SJSA1 (cell line): ENCODE data around the gene GIGYF2. TPM values are rescaled to one million over a fixed set of nuclear protein-coding genes. Genes with fewer than 3 reads are reported as not detected.
"Not testable (repeated sequence)": the region's sequence is repeated elsewhere in the genome, so short reads cannot be mapped to it uniquely, and the experiment has no call there.

Experiments
- DNase-seq, 2 experiments: peaks; one replicate each; pipeline ENCODE4 v3.0.0-alpha.2; 2015 to 2020; ENCODE audit warnings: low spot score in 2 of 2, low read depth in 1 of 2
- H3K27ac ChIP-seq: fragments of 250-450 bp; sonication (Bioruptor Pico); 2 replicates; pipeline ENCODE4 v1.5.1; 2020; ENCODE audit warnings: mild to moderate bottlenecking, moderate library complexity
- H3K27me3 ChIP-seq: fragments of 250-450 bp; sonication (Bioruptor Pico); replicated peaks from 2 replicates; pipeline ENCODE4 v1.5.1; 2020; ENCODE audit warnings: mild to moderate bottlenecking, moderate library complexity
- H3K36me3 ChIP-seq: fragments of 250-450 bp; sonication (Bioruptor Pico); 2 replicates; pipeline ENCODE4 v1.5.1; 2020; ENCODE audit warnings: mild to moderate bottlenecking
- H3K4me1 ChIP-seq: fragments of 250-450 bp; sonication (Bioruptor Pico); replicated peaks from 2 replicates; pipeline ENCODE4 v1.6.1; 2021; ENCODE audit warnings: mild to moderate bottlenecking
- H3K4me3 ChIP-seq: fragments of 250-450 bp; sonication (Bioruptor Pico); 2 replicates; pipeline ENCODE4 v1.5.1; 2020; ENCODE audit warnings: mild to moderate bottlenecking
- H3K9me3 ChIP-seq: fragments of 250-450 bp; sonication (Bioruptor Pico); replicated peaks from 2 replicates; pipeline ENCODE4 v1.5.1; 2020; ENCODE audit warnings: mild to moderate bottlenecking
- total RNA-seq: library from RNA; depleted of rRNA; stranded (reverse); fragments of >200 nt; shearing (Covaris generic); gene quantifications from 2 replicates; pipeline ENCODE4 v1.2.3, GENCODE V29; 2014

The GIGYF2 gene
- total RNA-seq, 1 experiment from 2014 or later = 51.0 TPM

- peaks cover 39% of the 10 kb centered on the region for H3K36me3 ChIP-seq
Measured at GRCh38 chr2:232700154-232700553, 3.0 kb downstream of the GIGYF2 start.

GRCh38 chr2:232707076-232707475 is 9.9 kb downstream of the GIGYF2 start:
- Histone ChIP-seq H3K27me3 (no peaks in the 10 kb centered on the region), H3K4me1 (no peaks in the 10 kb centered on the region), H3K4me3 (no peak overlapping the region), H3K36me3 (peaks cover 55% of the 10 kb centered on the region), H3K9me3 (no peaks in the 10 kb centered on the region), H3K27ac (no peak overlapping the region)
- no peak for DNase-seq

More at GRCh38 chr2:232700154-232700553, 3.0 kb downstream of the GIGYF2 start:
- peaks cover 16% of the 10 kb centered on the region for H3K4me1 ChIP-seq
- no peaks in the 10 kb centered on the region for H3K27me3 ChIP-seq
- DNase-seq = no peak
- no peaks in the 10 kb centered on the region for H3K9me3 ChIP-seq
- H3K4me3 ChIP-seq = no peak overlapping the region
- no peak overlapping the region for H3K27ac ChIP-seq

- Histone ChIP-seq H3K27me3 (no peaks in the 10 kb centered on the region), H3K4me3 (no peak overlapping the region), H3K36me3 (peaks cover 27% of the 10 kb centered on the region), H3K9me3 (no peaks in the 10 kb centered on the region), H3K27ac (no peak overlapping the region), H3K4me1 (no peaks in the 10 kb centered on the region)
- no peak for DNase-seq
Measured at GRCh38 chr2:232713505-232713904, 16.4 kb downstream of the GIGYF2 start.

DNA sequence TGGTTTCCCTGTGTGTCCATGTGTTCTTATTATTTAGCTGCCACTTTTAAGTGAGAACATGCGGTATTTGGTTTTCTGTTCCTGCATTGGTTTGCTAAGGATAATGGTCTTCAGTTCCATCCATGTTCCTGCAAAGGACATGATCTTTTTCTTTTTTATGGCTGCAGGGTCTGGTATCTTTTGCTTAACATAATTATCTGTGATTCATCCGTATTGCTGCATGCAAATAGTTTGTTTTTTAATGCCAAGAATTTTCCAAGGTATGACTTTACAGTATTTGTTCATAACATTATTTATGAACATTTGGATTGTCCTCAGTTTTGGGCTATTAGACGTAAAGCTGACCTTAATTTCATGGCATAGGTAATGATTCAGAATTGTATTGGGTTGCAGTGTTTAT is 17.8 kb downstream of the GIGYF2 start:
- peaks cover 26% of the 10 kb centered on the region for H3K36me3 ChIP-seq
- H3K9me3 ChIP-seq = no peaks in the 10 kb centered on the region
- H3K4me3 ChIP-seq = no peak overlapping the region
- H3K27ac ChIP-seq = no peak overlapping the region
- no peaks in the 10 kb centered on the region for H3K4me1 ChIP-seq
- H3K27me3 ChIP-seq = no peaks in the 10 kb centered on the region
- no peak for DNase-seq

DNA sequence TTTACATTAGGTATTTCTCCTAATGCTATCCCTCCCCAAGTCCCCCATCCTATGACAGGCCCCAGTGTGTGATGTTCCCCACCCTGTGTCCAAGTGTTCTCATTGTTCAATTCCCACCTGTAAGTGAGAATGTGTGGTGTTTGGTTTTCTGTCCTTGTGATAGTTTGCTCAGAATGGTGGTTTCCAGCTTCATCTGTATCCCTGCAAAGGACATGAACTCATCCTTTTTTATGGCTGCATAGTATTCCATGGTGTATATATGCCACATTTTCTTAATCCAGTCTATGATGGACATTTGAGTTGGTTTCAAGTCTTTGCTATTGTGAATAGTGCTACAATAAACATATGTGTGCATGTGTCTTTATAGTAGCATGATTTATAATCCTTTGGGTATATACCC is 22.9 kb downstream of the GIGYF2 start:
- peaks cover 40% of the 10 kb centered on the region for H3K36me3 ChIP-seq

GRCh38 chr2:232721261-232721660 is 24.1 kb downstream of the GIGYF2 start:
- DNase-seq = no peak
- Histone ChIP-seq H3K9me3 (no peaks in the 10 kb centered on the region), H3K36me3 (peaks cover 48% of the 10 kb centered on the region), H3K27ac (no peak overlapping the region), H3K4me1 (no peaks in the 10 kb centered on the region), H3K27me3 (no peaks in the 10 kb centered on the region), H3K4me3 (no peak overlapping the region)

More for the DNA sequence above, 22.9 kb downstream of the GIGYF2 start:
- not testable (repeated sequence) for DNase-seq, H3K4me3 ChIP-seq, H3K9me3 ChIP-seq, H3K27ac ChIP-seq, H3K27me3 ChIP-seq, H3K4me1 ChIP-seq

- peaks cover 49% of the 10 kb centered on the region for H3K36me3 ChIP-seq
- no peak for DNase-seq
- H3K9me3 ChIP-seq = no peaks in the 10 kb centered on the region
- H3K4me3 ChIP-seq = no peak overlapping the region
- no peaks in the 10 kb centered on the region for H3K27me3 ChIP-seq
- no peak overlapping the region for H3K27ac ChIP-seq
- no peaks in the 10 kb centered on the region for H3K4me1 ChIP-seq
Measured at GRCh38 chr2:232721882-232722281, 24.8 kb downstream of the GIGYF2 start.

DNA sequence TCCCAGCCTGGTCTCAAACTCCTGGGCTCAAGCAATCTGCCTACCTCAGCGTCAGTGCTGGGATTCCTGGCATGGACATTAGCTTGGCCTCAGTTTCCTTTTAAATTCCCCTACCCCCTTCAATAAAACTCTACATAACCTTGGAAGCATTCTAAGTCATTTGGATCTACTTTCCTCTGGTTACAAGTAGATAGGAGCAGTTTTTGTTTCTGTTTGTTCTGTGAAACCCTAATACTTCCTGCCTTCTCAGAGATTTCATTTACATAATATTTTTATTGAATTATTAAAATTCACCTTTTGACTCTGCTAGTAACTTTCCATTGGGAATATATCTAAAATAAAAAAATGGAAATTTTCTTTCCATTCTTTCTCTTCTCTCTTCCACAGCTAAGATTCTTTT is 25.9 kb downstream of the GIGYF2 start:
- Histone ChIP-seq H3K4me3 (no peak overlapping the region), H3K27me3 (no peaks in the 10 kb centered on the region), H3K9me3 (no peaks in the 10 kb centered on the region), H3K4me1 (no peaks in the 10 kb centered on the region), H3K27ac (no peak overlapping the region), H3K36me3 (peaks cover 52% of the 10 kb centered on the region)
- no peak for DNase-seq

- no peak overlapping the region for H3K4me3 ChIP-seq
- no peak for DNase-seq
- H3K27ac ChIP-seq = no peak overlapping the region
- H3K4me1 ChIP-seq = no peaks in the 10 kb centered on the region
- H3K27me3 ChIP-seq = no peaks in the 10 kb centered on the region
- H3K9me3 ChIP-seq = no peaks in the 10 kb centered on the region
- H3K36me3 ChIP-seq = peaks cover 48% of the 10 kb centered on the region
Measured at GRCh38 chr2:232728785-232729184, 31.7 kb downstream of the GIGYF2 start.

DNA sequence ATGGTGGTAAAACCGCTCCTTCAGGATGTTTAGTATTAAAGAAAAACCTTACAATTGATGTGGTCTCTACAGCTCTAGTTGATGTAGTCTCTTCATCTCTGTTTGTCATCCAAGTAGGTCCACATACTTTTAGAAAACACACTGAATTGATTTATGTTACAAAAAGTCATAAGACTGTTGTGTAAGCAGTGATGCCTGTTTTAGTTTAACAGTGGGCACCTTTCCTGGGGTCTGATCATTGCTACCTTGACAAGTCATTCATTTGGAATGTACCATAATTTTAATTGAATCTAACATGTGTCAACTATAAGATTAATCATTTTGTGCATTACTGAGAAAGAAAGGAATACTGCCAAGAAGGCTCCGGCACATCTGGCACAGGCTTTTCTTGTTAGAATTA is 34.3 kb downstream of the GIGYF2 start:
- Histone ChIP-seq H3K4me3 (no peak overlapping the region), H3K27ac (no peak overlapping the region), H3K4me1 (no peaks in the 10 kb centered on the region), H3K27me3 (no peaks in the 10 kb centered on the region), H3K36me3 (peaks cover 41% of the 10 kb centered on the region), H3K9me3 (no peaks in the 10 kb centered on the region)
- no peak for DNase-seq

GRCh38 chr2:232741294-232741693 is 44.2 kb downstream of the GIGYF2 start:
- peaks cover 26% of the 10 kb centered on the region for H3K36me3 ChIP-seq

GRCh38 chr2:232741972-232742371 is 44.8 kb downstream of the GIGYF2 start:
- peaks cover 23% of the 10 kb centered on the region for H3K36me3 ChIP-seq
- DNase-seq = no peak
- H3K4me1 ChIP-seq = no peaks in the 10 kb centered on the region
- no peak overlapping the region for H3K4me3 ChIP-seq
- no peaks in the 10 kb centered on the region for H3K9me3 ChIP-seq
- no peaks in the 10 kb centered on the region for H3K27me3 ChIP-seq
- H3K27ac ChIP-seq = no peak overlapping the region

More at GRCh38 chr2:232741294-232741693, 44.2 kb downstream of the GIGYF2 start:
- H3K27ac ChIP-seq = no peak overlapping the region
- no peaks in the 10 kb centered on the region for H3K27me3 ChIP-seq
- H3K4me1 ChIP-seq = no peaks in the 10 kb centered on the region
- no peaks in the 10 kb centered on the region for H3K9me3 ChIP-seq
- H3K4me3 ChIP-seq = no peak overlapping the region
- DNase-seq = no peak

GRCh38 chr2:232744963-232745362 is 47.8 kb downstream of the GIGYF2 start:
- H3K9me3 ChIP-seq = no peaks in the 10 kb centered on the region
- no peaks in the 10 kb centered on the region for H3K4me1 ChIP-seq
- DNase-seq = no peak
- no peaks in the 10 kb centered on the region for H3K27me3 ChIP-seq
- H3K27ac ChIP-seq = no peak overlapping the region
- H3K4me3 ChIP-seq = no peak overlapping the region
- H3K36me3 ChIP-seq = peaks cover 33% of the 10 kb centered on the region

DNA sequence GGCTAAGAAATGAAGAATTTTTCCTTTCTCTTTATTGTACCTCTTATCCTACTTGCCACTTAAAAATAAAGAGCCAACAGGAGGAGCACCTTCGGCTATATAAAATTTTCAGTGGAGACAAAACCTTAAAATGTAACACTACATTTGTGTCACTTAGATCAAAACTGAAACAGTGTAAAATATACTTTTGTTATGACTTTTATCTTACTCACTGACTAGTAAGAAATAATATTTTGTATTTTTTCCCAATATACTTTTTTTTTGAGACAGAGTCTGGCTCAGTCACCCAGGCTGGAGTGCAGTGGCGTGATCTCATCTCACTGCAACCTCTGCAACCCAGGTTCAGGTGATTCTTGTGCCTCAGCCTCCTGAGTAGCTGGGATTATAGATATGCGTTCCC is 50.9 kb downstream of the GIGYF2 start:
- no peak overlapping the region for H3K4me3 ChIP-seq
- H3K4me1 ChIP-seq = no peaks in the 10 kb centered on the region
- no peak for DNase-seq
- no peak overlapping the region for H3K27ac ChIP-seq
- no peaks in the 10 kb centered on the region for H3K9me3 ChIP-seq
- H3K27me3 ChIP-seq = no peaks in the 10 kb centered on the region
- peaks cover 57% of the 10 kb centered on the region for H3K36me3 ChIP-seq

DNA sequence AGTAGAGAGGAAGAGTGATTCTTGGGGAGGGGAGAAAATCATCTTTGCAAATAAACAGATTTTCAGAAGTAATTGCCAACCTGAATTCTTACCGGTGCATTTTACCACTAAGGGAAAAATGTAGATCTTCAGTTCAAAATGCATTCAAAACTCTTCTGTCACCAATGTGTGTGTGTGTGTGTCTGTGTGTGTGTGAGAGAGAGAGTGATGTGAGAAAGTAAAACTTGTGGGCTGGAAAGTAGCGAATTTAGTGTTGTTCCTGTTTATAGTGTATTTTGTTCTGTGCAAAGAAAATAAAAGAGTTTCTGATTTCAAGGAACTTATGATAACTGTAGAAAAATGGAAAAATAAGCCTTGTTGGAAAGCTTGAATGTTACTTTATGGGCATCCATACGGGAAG is 52.2 kb downstream of the GIGYF2 start:
- Histone ChIP-seq H3K4me1 (no peaks in the 10 kb centered on the region), H3K4me3 (no peak overlapping the region), H3K9me3 (no peaks in the 10 kb centered on the region), H3K36me3 (peaks cover 61% of the 10 kb centered on the region), H3K27ac (no peak overlapping the region), H3K27me3 (no peaks in the 10 kb centered on the region)
- DNase-seq = no peak
